ENCODE measurements around the gene EGFL7.

The EGFL7 gene

DNA sequence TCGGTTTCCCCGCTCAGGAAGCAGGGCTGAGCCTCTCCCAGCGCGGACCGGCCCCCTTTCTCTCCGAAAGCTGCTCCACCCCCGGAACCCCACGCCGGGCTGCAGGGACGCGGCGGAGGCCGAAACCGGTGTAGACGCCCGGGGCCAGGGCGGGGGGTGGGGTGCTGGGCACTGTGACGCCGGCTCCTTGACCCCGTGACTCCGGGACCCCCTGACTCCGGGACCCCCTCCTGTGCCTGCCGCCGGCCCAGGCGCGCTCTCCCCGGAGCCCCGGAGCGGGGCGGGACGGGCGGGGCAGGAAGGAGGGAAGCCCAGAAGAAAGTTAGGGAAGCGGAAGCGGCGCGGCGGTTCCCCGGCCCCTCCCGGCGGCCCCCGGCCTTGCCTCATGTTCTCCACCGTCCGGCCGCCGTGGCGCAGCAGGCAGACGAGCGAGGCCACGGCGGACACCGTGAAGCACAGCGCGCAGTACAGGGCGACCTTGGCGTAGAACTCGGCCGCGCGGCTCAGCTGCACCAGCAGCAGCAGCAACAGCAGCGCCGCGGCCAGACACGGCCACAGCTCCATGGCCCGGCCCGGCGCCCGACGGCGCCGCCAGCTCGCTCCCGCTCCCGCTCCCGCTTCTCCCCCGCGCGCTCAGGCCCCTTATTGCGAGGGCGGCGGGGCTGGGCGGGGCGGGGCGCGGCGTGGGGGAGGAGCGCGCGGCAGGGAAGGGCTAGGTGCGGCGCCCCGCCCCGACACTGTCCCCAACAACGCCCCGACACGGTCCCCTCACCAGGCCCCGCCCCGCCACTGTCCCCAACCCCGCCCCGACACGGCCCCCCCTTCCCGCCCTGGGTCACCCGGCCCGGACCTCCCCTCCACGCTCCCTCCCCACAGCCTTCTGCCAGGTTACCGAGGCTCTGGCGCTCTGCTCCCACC, 24.3 kb downstream of the EGFL7 start, which contains the start of gene AGPAT2:
TSS of gene AGPAT2 (minus strand) at position 664 of the 918 bp plus-strand sequence. CDS start at position 564, 100 bp downstream.
- DNase-seq (ENCODE audit: low spot score): peak; percentile 84

GRCh38 chr9:136687721-136688223, 25.1 kb downstream of the EGFL7 start:
- peak; percentile 61 for DNase-seq (ENCODE audit: low spot score)

GRCh38 chr9:136688274-136689107, 25.8 kb downstream of the EGFL7 start:
- no peak for DNase-seq (ENCODE audit: low spot score)

- no peak for DNase-seq (ENCODE audit: low spot score)
These were observed 26.4 kb downstream of the EGFL7 start for GRCh38 chr9:136689108-136689460.

DNA sequence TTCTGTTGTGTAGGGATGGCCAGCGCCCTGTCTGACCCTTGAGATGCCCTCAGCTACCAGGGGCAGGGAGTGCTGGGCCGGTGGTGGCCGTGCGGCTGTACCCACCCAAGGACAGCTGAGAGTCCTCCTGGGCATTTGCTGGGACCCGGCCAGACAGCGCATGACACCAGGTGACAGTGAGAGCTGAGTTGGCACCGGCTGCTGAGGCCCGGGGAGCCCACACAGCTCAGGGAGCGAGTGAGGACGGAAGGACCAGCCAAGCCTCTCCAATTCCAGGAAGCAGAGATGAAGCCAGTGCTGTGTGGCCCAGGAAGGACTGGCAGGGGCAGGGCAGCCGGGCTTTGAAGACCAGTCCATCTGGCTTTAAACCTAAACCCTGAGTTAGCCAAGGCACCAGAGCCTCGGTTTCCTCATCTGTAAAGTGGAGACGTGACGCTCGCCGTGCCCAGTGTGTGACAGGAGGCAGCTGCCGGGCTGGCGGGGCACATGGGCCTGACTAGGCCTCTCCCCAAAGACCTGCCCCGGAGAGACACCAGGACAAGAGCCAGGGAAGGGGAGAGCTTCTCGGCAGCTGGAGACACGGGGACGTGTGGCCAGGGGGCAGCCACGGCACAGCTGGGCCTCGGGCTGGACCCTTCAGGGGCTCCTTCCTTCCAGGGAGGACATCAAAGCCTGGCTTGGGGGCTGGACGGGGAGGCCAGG, 27.5 kb downstream of the EGFL7 start:
- DNase-seq (ENCODE audit: low spot score): no peak

GRCh38 chr9:136690806-136691261, 28.1 kb downstream of the EGFL7 start:
- no peak for DNase-seq (ENCODE audit: low spot score)

GRCh38 chr9:136691316-136692184, 28.8 kb downstream of the EGFL7 start:
- DNase-seq (ENCODE audit: low spot score): no peak

GRCh38 chr9:136692185-136693134, 29.7 kb downstream of the EGFL7 start:
- no peak for DNase-seq (ENCODE audit: low spot score)

DNA sequence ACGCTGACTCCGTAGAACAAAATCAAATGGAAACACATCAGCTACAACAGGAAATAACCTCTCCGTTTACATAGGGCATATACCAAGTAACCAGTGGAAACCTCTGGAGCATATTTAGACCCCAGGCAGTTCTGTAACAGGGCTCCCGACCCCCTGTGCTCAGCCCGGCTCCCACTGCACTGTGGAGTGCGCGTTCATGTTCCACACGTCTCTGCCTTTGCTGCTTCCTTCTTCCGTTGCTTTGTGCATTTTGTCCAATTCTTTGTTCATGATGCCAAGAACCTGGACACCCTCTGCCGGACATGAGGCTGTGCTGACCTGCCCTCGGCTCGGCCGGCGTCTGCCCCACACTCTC, 30.4 kb downstream of the EGFL7 start:
- no peak for DNase-seq (ENCODE audit: low spot score)

DNA sequence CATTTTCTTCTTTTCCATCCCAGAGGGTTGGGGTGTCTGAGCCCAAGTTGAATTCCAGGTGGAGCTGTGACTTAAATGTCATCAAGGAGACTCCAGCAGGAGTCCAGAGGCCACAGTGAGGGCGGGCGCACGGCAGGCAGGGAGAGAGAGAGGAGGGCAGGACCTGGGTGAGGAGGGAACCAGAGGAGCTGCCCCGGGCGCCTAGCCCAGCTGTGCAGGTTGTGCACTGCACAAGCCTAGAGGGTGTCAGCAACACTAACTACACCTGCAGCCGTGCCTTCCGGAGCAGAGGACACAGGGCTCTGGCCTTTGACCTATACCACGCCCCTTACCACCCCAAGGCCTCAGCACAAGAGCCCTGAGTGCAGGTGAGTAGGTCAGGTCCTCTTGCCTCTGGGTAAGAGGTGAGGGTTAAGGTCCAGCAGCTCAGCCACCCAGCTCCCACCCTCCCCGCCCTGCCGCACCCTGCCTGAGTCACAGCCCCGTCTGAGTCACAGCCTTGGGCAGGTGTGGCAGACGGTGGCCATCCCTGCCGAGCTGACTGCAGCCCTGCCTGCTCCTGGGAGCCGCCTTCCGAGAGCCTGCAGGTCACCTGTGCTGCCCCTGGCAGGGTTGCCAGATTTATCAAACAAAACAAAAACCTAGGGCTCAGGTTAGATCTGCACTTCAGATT, 30.9 kb downstream of the EGFL7 start:
- peak; percentile 93 for DNase-seq (ENCODE audit: low spot score)

DNA sequence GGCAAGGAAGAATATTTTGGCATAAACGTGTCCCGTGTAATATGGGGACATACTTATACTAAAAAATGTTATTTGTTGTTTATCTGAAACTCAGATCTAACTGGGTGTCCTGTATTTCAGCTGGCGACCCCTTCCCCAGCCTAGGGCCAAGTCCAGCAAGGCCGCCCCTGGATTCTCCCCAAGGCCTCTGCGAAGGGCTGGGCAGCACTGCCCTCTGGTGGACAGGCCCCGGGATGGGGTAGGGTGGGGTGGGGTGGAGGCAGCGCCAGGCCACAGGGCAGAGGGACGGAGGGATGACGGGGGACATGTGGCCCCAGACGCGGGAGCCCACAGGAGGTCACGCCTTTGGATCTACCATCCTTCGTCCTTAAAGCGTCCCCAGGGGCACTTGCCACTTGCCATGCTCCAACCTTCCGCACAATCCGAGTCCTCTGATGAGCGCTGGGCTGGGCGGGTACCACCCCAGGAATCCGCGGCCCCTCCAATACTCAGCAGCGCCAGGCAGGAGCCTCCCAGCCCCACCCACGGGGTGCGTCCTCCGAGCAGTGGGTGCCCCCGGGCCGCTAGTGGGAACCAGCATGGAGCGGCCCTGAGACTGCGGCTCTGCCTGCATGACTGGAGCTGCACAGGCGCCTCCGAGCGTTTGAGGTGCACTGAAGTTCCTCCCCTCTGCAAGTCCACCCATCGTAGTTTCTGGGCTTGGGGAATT, 31.6 kb downstream of the EGFL7 start:
- DNase-seq (ENCODE audit: low spot score): no peak

GRCh38 chr9:136694872-136695247, 32.1 kb downstream of the EGFL7 start:
- DNase-seq (ENCODE audit: low spot score): no peak

- DNase-seq (ENCODE audit: low spot score): peak; percentile 83
These were observed 32.7 kb downstream of the EGFL7 start for GRCh38 chr9:136695435-136695895.

DNA sequence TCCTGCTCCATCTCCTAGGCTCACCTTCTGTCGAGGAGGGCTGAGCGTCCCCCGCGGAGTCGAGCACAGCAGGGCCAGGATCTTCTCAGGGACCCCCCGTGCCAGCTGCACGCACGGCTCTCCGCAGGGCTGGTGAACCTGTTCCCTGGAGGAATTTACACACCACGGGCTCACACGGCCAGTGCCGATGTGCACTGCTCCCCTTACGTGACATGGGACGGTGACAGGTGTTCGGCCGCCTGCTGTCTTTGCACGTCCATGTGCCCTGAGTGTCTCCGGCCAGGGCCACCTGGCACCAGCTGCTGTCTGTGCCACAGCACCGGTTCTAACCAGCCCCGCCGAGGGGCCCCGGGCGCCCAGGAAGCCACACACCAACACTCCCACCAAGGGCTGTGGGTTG, 33.2 kb downstream of the EGFL7 start:
- DNase-seq (ENCODE audit: low spot score): no peak

GRCh38 chr9:136696502-136696901, 33.8 kb downstream of the EGFL7 start:
- DNase-seq (ENCODE audit: low spot score): no peak

DNA sequence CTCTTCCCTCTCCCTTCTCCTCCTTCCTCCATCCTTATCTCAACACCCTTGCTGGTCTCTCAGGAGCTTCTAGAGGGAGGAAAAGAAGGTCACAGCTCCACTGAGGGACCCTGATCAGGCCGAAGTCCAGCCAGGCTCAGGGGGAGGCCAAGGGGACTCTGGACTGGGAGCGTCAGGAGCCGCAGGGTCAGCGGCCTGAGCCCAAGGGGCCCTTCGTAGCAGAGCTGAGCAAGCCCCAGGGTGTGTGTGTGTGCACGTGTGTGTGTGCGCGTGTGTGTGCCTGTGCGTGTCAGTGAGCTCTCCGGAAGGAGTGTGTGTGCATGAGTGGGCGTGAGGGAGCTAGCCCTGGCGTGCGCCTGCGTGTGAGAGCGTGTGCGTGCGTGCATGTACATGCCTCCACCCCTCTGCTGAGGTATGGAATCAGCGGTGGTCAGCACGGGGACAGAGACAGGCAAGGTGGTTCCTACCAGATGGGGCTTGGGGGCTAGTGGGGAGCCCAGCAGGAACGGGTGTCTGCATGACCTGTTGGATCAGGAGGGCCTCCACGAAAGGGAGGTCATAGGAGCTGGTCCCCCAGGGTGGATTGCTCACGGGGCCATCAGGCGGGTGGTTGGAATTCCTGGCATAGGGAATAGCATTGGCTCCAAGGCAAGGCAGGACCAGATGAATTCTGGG, 34.6 kb downstream of the EGFL7 start:
- no peak for DNase-seq (ENCODE audit: low spot score)

- DNase-seq (ENCODE audit: low spot score): no peak
These were observed 35.3 kb downstream of the EGFL7 start for GRCh38 chr9:136697821-136698526.
